ENCODE measurements around the gene TNFAIP8L3.

DNA sequence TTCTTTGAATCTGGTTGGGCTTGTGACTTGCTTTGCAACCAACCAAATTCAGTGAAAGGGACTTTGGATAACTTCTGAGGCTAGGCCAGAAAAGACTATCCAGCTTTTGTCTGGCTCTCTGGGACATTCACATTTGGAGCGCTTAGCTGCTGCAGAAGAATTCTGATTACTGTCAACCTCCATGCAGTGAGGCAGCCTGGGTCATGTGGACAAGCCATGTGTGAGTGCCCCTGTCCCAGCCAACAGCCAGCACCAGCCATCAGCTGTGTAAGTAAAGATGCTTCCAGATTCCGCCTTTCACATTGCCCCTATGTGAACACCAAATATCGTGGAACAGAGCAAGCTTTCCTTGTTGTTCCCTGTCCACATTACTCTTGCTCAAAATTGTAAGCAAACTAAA is 12.9 kb upstream of the TNFAIP8L3 start:
- TF ChIP-seq POLR2A (IDR thresholded peaks at IDR 0.05; ENCODE audit: low read depth) (no peak), POLR2AphosphoS5 (IDR thresholded peaks at IDR 0.05) (no peak), EP300 (IDR thresholded peaks at IDR 0.05) (no peak)
- TF ChIP-seq, protein P1, sequence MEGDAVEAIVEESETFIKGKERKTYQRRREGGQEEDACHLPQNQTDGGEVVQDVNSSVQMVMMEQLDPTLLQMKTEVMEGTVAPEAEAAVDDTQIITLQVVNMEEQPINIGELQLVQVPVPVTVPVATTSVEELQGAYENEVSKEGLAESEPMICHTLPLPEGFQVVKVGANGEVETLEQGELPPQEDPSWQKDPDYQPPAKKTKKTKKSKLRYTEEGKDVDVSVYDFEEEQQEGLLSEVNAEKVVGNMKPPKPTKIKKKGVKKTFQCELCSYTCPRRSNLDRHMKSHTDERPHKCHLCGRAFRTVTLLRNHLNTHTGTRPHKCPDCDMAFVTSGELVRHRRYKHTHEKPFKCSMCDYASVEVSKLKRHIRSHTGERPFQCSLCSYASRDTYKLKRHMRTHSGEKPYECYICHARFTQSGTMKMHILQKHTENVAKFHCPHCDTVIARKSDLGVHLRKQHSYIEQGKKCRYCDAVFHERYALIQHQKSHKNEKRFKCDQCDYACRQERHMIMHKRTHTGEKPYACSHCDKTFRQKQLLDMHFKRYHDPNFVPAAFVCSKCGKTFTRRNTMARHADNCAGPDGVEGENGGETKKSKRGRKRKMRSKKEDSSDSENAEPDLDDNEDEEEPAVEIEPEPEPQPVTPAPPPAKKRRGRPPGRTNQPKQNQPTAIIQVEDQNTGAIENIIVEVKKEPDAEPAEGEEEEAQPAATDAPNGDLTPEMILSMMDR (IDR thresholded peaks at IDR 0.05) = no peak
